T-helper 22 cell (primary cell): ENCODE data around the gene ELK3.
"Not testable (repeated sequence)": the region's sequence is repeated elsewhere in the genome, so short reads cannot be mapped to it uniquely, and the experiment has no call there.

Experiments used
- DNase-seq: peaks from one replicate; pipeline ENCODE4 v3.0.0-alpha.2; 2020; ENCODE audit warnings: low read depth

Gene ELK3

GRCh38 chr12:96310067-96310466, 115.9 kb downstream of the ELK3 start:
- no peak for DNase-seq

- no peak for DNase-seq
Measured at GRCh38 chr12:96311191-96311590, 117.0 kb downstream of the ELK3 start.

- DNase-seq = no peak
Measured at GRCh38 chr12:96313606-96314005, 119.4 kb downstream of the ELK3 start.

- DNase-seq = no peak
Measured at GRCh38 chr12:96314723-96315122, 120.5 kb downstream of the ELK3 start.

- DNase-seq = not testable (repeated sequence)
Measured at GRCh38 chr12:96315741-96316481, 121.7 kb downstream of the ELK3 start.

GRCh38 chr12:96317801-96318200, 123.6 kb downstream of the ELK3 start:
- not testable (repeated sequence) for DNase-seq
